Brain pericyte (primary cell): ENCODE results near the gene ZNF689.
"Not testable (repeated sequence)": the region's sequence is repeated elsewhere in the genome, so short reads cannot be mapped to it uniquely, and the experiment has no call there.

Experiments used
- DNase-seq: peaks from one replicate; pipeline ENCODE4 v3.0.0-alpha.2; 2012; ENCODE audit warnings: low read depth, low spot score

Gene ZNF689

DNA sequence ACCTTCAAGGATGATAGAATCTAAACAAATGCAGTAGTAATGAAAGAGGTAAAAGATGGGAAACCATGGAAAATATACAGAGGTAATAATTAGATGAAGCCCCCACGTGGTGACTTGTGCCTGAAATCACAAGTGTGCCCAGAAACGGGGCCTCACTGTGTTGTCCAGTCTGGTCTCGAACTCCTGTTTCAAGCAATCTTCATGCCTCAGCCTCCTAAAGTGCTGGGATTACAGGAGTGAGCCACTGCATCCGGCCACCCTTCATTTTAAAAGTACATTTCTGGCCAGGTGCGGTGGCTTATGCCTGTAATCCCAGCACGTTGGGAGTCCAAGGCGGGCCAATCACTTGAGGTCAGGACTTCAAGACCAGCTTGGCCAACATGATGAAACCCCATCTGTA lies 26.4 kb upstream of the ZNF689 start:
- no peak for DNase-seq

DNA sequence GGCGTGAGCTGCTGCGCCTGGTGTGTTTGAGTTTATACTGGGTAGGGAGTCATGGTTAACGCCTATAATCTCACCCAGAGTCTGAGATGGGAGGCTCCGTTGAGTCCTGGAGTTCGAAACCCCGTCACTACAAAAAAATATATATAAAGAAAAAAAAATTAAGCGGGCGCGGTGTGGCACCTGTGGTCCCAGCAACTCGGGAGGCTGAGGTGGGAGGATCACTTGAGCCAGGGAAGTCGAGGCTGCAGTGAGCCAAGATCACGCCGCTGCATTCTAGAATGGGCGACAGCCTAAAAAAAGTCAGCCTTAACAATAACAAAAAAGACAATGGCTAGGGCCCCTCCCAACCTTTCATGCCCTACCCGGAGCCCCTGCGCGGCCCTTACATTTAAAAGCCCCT lies 23.3 kb upstream of the ZNF689 start:
- DNase-seq, result no peak

DNA sequence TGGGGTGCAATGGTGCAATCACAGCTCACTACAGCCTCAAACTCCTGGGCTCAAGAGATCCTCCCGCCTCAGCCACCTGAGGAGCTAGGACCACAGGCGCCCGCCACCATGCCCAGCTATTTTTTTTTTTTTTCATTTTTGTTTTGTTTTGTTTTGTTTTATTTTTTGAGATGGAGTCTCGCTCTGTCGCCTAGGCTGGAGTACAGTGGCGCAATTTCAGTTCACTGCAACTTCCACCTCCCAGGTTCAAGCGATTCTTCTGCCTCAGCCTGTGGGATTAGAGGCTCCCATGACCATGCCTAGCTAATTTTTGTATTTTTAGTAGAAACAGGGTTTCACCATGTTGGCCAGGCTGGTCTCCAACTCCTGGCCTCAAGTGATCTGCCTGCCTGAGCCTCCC lies 22.3 kb upstream of the ZNF689 start:
- DNase-seq, result not testable (repeated sequence)

DNA sequence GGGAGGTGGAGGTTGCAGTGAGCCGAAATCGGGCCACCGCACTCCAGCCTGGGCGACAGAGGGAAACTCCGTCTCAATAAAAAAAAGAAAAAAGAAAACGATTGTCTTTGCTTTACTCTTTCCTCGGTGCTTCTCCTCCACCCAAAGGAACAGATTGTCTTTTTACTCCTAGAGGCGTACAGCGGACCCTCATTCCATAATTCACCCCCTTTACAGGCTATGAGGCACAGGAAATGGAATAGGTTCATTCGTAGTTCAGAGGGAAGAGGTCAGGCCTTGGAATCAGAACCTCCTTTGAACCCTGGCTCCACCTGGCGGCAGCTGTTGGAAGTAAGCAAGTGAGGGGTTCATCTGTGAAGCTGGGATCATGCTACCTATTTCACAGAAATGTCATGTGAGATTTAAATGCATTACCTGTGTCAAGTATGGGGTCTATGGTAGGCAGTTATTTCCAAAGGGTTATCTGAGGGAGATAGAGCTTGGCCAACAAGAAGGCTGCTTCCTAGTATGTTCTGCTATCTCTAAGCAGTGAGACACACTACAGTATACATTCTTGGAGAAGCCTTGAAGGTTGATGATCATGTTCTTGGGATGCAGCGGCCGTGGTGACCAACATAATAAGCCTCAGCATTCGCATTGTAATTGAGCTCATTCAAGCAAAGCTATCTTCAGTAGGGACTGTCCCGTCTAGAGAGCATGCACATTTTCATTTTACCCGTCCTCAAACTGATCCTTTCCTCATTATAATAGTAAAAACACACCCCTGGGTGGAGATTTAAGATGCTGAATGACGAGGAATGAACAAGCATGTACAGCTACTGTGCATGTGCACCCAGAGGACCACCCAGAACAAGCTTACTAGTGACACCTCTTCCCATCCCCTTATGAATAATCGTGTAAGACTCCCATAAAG lies 18.7 kb upstream of the ZNF689 start:
- no peak for DNase-seq

DNA sequence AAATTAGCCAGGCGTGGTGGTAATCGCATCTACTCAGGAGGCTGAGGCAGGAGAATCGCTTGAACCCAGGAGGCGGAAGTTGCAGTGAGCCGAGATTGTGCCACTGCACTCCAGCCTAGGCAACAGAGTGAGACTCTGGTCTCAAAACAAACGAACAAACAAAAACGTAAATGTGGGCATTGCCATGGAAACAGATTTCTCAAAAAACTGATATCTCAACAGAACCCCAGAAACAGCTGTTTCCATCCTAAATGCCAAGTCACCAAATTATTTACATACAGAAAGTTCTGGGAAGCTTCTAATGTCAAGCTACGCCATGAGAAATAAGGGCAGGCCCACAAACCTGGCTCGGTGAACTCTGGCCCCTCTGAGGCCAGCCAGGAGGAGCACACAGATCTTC lies 16.0 kb upstream of the ZNF689 start:
- no peak for DNase-seq

DNA sequence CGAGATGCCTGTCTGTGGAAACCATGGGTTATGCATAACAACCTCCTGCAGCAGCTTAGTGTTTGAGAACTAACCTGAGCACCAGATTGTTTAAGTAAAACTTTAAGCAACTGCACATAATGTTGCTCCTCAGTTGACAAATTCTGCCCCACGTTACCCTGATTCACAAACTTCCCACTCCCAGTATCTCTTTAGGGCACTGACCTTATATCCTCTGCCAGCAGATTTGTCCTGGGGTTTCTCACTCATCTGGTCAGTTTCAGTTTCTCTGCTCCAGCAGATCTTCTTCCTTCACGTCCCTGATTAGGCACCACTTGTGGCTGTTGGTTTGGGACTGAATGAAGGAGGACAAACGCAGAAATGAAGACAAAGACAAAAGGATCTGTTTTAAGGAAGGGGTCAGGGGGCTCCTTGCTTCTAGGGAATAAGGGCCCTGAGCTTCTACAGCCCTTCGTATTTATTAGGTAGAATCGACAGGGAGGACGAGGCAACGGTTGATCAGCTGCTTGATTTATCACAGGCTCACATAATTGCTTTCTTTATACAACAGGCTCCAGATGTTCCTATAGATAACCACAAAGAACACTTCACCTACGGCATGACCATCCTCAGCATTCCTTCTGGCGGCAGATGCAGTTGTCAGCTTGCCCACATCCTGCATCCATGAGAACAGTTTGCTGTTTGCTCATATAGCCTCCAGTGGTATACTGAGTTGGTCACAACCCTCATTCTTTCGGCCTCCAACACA lies 13.5 kb upstream of the ZNF689 start:
- DNase-seq, result no peak

DNA sequence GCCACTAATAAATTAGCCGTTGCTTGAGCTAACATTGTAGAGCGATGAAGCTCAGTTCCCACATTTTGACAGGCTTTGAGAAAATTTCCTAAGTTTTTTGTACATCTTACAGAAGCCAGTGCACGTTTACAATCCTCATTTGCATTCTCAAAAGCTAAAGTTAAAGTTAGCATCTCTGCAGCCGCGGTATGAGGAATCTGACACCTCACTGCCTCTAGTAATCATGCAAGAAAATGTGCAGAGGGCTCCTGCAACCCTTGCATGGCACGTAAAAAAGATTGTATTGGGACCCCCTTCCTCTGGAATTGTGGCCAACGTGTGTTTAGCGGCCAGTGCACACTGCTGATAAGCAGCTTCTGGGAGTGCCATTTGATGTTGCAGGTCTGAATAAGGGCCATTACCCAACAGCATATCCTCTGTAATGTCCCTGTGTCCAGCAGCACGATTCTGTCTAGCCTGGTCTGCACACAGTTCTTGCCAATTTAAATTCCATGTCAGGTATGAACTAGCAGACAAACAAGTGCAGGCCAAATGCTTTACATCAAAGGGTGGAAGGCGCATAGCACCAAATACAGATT lies 12.4 kb upstream of the ZNF689 start:
- no peak for DNase-seq

DNA sequence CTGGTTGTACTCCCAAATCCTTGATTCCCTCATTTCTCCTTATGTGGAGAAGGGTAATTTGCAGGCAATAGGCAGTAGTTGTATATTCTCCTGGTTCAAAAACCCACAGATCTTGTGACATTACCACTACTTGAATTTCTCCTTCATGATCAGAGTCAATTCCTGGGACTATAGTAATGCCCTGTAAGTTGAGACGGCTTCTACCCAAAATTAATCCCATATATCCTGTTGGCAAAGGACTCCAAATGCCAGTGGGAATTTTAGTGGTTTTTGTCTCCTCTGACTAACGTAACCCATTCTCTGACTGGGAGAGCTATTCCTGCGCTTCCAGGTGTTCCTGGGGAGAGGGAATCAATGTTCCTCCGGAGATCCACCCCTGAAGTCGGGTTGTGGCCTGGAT lies 11.6 kb upstream of the ZNF689 start:
- no peak for DNase-seq

DNA sequence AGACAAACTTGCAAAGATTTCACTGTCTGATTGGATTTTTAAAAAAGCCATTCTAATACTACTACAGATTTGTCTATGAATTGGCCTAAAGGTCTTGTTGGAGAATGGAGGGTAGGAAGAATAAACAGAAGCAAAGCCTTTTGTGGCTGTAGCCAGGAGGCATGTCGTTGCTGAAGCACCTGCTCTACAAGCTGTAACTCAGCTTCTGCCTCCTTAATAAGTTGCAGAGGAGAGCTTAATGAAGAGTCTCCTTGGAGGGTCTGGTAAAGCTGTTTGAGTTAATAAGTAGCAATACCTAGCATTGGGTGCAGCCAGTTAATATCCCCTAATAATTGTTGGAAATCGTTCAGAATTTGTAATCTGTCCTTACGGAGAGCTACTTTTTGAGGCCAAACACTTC lies 10.0 kb upstream of the ZNF689 start:
- DNase-seq, result no peak

DNA sequence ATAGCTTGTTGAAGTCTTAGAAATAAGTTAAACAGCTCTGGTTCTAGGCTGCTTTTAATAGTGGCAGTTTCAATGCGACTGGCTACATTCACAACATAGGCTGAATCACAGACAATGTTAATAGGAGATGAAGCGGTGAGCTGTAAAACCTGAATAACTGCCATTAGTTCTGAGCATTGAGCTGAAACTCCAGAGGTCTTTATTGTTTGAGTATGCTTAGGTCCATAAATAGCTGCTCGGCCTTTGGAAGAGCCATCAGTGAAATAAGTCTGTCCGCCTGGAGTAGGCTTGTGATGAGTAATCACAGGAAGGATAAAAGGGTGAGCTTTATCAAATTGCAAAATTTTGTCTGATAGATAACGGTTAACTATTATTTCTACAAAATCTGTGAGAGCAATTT lies 9.4 kb upstream of the ZNF689 start:
- no peak for DNase-seq

DNA sequence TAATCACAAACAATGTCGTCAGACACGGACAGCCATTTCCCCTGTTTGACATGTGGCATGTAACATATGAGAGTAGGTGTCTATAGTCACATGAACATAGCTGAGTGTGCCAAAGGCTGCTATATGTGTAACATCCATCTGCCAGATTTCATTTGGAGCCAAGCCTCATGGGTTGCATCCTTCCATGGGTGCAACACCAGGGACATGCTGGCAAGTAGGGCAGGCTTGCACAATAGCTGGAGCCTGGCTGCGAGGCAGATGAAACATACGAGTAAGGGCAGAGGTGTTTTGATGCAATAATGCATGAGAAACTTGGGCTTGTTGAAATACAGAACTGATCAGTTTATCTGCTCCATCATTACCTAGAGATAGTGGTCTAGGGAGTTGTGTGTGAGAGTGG lies 9.0 kb upstream of the ZNF689 start:
- no peak for DNase-seq

DNA sequence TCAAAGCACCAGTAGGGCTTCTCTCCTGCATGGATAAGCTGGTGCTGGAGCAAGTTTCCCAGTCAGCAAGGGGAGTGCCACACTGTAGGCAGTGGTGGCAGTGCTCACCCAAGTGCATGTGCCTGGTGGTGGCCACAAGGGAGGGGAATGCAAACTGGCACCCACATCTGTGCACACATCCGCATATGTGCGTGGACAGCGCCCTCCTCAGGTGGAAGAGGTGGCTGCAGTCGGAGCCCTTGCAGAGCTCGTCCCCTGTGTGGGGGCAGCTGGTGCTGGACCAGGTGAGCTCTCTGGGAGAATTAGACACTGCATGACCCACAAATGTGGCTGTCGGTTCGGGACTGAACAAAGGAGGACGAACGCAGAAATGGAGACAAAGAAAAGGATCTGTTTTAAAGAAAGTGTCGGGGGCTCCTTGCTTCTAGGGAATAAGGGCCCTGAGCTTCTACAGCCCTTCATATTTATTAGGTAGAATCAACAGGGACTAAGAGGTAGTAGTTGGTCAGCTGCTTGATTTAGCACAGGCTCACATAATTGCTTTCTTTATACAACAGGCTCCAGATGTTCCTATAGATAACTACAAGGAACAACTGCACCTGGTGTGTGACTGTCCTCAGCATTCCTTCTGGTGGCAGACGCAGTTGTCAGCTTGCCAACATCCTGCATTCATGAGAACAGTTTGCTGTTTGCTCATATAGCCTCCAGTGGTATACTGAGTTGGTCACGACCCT lies 5.3 kb upstream of the ZNF689 start:
- no peak for DNase-seq

DNA sequence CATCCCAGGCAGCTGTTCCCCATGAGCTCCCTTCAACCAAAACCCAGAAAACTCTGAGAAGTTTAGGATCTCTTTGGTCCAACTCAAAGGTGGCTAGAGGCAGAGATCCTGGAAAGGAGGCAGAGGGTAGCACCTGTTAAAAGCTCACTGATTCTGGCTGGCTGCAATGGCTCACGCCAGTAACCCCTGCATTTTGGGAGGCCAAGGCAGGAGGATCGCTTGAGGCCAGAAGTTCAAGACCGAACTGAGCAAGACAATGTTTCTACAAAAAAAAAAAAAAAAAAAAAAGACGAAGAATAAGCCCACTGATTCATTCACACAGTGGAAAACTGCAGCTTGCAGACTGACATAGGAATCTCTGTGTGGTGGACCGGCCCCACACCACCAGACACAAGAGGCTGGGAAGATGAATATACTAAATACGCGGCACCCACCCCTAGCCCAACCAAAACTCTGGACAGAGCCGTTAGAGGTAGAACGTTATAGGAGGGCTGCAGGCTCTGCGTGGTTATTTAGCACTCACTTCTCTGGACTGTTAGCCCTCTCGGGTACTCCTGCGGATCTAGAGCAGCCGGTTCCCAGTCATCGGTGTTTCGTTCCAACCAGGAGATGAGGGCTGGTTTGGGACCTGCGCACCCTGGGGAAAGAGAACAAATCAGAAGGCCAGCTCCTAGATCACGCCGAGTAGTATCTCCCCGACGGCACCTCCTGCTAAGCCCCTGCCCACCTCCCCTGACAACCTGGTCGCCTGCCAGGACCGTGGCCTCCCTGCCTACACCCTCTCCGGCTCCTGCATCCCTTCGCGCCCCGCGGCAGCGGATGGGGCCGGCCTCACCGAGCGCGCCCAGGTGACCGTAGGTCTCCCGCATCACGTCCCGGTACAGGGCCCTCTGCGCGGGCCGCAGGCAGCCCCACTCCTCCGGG lies 925 bp downstream of the ZNF689 start:
- DNase-seq, result no peak

DNA sequence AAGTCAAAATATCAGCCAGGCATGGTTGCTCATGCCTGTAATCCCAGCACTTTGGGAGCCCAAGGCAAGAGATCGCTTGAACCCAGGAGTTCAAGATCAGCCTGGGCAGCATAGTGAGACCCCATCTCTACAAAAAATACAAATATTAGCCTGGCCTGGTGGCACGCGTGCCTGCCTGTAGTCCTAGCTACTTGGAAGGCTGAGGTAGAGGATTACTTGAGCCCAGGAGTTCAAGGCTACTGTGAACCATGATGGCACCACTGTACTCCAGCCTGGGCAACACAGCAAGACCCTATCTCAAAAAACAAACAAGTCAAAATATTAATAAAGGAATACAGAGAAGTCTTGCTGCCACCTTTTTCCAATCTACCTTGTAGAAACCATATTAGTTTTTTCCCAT lies 4.2 kb downstream of the ZNF689 start:
- DNase-seq, result no peak

DNA sequence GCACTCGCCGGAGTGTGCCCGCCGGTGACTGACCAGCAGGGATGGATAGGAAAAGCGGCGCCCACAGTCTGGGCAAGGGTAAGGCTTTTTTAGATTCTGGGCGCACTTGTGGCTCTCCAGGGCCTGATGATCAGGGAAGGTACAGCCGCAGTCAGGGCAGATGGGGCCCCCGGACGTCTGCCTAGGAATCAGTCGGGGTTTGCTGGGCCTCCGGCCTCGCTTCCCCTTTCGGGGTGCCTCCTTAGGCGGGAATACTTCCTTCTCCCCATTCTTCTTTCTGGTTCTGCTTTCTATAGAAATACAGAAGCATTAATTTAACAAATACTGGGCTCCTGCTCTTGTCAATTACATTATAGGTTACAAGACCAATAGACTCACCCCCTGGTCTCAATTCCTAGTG lies 5.0 kb downstream of the ZNF689 start:
- DNase-seq, result no peak

DNA sequence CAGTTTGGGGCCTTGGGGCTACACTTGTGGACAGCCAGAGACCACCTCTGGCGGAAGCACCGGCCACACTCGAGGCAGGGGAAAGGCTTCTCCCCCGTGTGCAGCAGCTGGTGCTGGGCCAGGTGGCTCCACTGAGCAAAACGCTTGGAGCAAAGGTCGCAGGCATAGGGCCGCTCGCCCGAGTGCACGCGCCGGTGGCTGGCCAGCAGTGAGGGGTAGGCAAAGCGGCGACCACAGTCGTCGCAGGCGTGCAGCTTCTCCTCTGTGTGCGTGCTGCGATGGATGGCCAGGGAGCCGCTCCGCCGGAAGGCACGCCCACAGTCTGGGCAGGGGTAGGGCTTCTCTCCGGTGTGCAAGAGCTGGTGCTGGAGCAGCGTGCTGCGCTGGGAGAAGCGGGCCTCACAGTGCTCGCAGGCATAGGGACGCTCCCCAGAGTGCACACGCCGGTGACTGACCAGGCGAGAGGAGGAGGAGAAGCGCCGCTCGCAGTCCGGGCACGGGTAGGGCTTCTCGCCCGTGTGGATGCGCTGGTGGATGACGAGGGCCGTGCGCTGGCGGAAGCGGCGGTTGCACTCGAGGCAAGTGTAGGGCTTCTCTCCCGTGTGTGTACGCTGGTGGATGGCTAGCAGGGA lies 5.8 kb downstream of the ZNF689 start:
- no peak for DNase-seq

DNA sequence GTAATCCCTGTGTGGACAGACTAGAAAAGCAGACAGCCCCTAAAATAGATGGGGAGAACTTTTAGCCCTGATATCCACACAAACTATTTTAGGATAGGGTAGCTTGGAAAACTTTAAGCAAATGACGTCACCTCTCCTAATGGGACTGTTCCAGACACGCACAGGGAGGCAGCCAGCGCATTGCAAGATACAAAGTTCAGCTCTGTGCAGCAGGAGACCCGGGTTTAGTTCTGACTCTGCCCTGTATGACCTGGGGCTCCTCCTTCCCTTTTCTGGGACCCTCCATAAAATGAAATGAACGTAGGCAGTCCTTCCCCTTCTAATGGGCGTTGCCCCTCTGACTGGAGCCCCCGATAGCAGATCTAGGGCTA lies 6.3 kb downstream of the ZNF689 start:
- no peak for DNase-seq

DNA sequence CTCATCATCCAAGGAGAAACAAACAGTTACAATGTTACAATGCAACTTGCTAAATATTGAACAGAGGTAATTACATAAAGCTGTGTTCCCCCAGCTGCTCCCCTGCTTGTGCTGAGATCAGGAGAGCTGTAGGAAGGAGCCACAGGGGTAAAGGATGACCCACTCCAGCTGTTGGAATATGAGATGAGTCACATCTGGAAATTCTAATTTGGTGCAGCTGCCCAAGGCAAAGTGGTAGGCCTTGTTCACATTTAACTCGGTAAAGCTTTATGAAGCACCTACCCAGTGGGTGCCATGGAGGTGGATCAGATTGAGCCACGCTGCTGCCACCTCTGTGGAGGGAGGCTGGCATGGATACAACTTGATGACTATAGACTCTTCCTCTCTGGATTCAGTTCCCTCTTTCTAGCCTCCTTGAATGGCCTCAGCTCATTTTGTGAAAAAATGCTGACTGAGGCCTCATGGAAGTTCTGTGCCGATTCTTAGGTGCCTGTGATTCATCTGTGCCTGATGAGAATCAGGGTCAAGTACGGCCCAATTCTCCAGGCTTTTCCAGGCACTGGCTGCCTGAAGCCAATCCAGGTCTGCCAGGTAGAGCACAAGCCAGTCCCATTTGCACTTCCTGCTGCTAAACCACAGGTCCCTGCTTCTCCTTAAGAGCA lies 7.4 kb downstream of the ZNF689 start:
- no peak for DNase-seq

DNA sequence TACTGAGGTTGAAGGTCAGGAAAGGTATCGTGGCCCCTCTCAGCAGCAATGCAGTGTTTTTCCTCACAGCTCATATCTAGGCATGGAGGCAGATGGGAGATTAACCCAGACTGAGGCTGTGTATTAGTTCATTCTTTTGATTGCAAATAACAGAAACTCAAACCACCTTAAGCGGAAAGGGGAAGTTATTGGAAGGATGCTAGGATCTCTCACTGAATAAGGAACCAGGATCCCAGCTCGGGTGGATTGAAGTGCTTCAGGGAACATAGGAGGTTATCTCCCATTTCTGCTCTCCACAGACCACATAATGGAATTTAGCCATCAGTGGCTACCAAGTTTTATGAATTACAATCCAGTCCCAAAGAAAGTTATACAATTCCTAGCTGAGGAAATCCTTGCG lies 8.2 kb downstream of the ZNF689 start:
- DNase-seq, result no peak

DNA sequence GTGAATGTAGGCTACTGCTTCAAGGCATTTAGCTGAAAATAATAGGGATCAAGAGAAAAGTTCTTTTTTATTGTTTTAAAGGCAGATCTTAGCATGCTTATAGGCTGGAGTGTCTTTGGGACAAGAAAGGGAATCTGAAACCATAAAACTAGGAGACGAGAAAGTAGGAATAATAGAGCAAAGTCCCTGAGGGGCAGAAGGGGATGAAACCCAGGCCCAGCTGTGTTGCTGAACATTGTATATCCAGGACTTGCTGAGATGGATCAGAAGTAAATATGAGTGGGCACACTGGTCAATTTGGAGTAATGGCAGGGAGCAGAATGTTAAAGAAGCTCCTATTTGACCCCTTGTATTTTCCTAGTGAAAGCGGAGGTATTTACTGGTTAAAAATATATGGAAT lies 9.3 kb downstream of the ZNF689 start:
- no peak for DNase-seq
